ENCODE data around the gene SV2B.

Gene SV2B

GRCh38 chr15:91102546-91103330 is 2.7 kb downstream of the SV2B start:
- no peak for FAIRE-seq

GRCh38 chr15:91104111-91104510 is 4.1 kb downstream of the SV2B start:
- no peak for FAIRE-seq

- FAIRE-seq: no peak
Measured at GRCh38 chr15:91108421-91108820, 8.4 kb downstream of the SV2B start.

- FAIRE-seq: no peak
Measured at GRCh38 chr15:91109885-91110284, 9.8 kb downstream of the SV2B start.

GRCh38 chr15:91110407-91110806 is 10.3 kb downstream of the SV2B start:
- no peak for FAIRE-seq

- FAIRE-seq: no peak
Measured at GRCh38 chr15:91113030-91113429, 13.0 kb downstream of the SV2B start.

- no peak for FAIRE-seq
Measured at GRCh38 chr15:91114301-91114700, 14.2 kb downstream of the SV2B start.

GRCh38 chr15:91116113-91117067 is 16.3 kb downstream of the SV2B start:
- FAIRE-seq: no peak

- FAIRE-seq: no peak
Measured at GRCh38 chr15:91117375-91117774, 17.3 kb downstream of the SV2B start.

GRCh38 chr15:91118817-91119590 is 18.9 kb downstream of the SV2B start:
- FAIRE-seq: no peak

- no peak for FAIRE-seq
Measured at GRCh38 chr15:91122296-91122695, 22.2 kb downstream of the SV2B start.

GRCh38 chr15:91124132-91124531 is 24.1 kb downstream of the SV2B start:
- FAIRE-seq: no peak

- no peak for FAIRE-seq
Measured at GRCh38 chr15:91125162-91125561, 25.1 kb downstream of the SV2B start.

- FAIRE-seq: no peak
Measured at GRCh38 chr15:91126080-91126479, 26.0 kb downstream of the SV2B start.

- FAIRE-seq: no peak
Measured at GRCh38 chr15:91127236-91127955, 27.3 kb downstream of the SV2B start.

GRCh38 chr15:91128016-91128415 is 28.0 kb downstream of the SV2B start:
- no peak for FAIRE-seq

GRCh38 chr15:91129436-91129835 is 29.4 kb downstream of the SV2B start:
- FAIRE-seq: no peak

- FAIRE-seq: no peak
Measured at GRCh38 chr15:91132079-91132478, 32.0 kb downstream of the SV2B start.

GRCh38 chr15:91133511-91133910 is 33.5 kb downstream of the SV2B start:
- no peak for FAIRE-seq

GRCh38 chr15:91135201-91136130 is 35.4 kb downstream of the SV2B start:
- FAIRE-seq: no peak

- no peak for FAIRE-seq
Measured at GRCh38 chr15:91136386-91136923, 36.4 kb downstream of the SV2B start.
